HEK293 (cell line): ENCODE data around the gene CAPN13.

Experiments used
- CTCF ChIA-PET: fragments of 350-600 bp; formaldehyde crosslinking; extraction: SDS; loops from one replicate; lab custom pipeline; 2021; ENCODE audit warnings: antibody characterized with exemption; lab: Yijun Ruan, JAX
- POLR2A ChIA-PET: fragments of 300-600 bp; formaldehyde crosslinking; extraction: SDS; loops from one replicate; lab custom pipeline; 2020; ENCODE audit warnings: antibody characterized with exemption, inconsistent platforms; lab: Yijun Ruan, JAX
- H3K27ac ChIP-seq: fragments of 200-500 bp; sonication (Bioruptor generic); 2 replicates; pipeline ENCODE4 v1.5.1; 2014; ENCODE audit warnings: low read depth, low read length, control low read depth, inconsistent platforms; ENCODE audit errors: extremely low read depth
- H3K36me3 ChIP-seq, 2 experiments: fragments of 200-500 bp in 1 of 2; sonication (Bioruptor generic) in 1 of 2; 1 replicate in 1 of 2; 2 replicates in 1 of 2; pipeline ENCODE4 v1.5.1; 2014 to 2017; ENCODE audit warnings: inconsistent platforms in 2 of 2, low read length in 2 of 2; ENCODE audit not compliant: control insufficient read depth in 2 of 2, insufficient read depth in 1 of 2
- H3K4me1 ChIP-seq: fragments of 200-500 bp; sonication (Bioruptor generic); 2 replicates; pipeline ENCODE4 v1.5.1; 2014; ENCODE audit warnings: mild to moderate bottlenecking, low read length, inconsistent platforms; ENCODE audit not compliant: control insufficient read depth, insufficient read depth
- H3K4me3 ChIP-seq: 2 replicates; pipeline ENCODE4 v1.5.1; 2011; ENCODE audit warnings: low read depth, mild to moderate bottlenecking, control low read depth, low read length, moderate library complexity
- H3K9me3 ChIP-seq: fragments of 200-500 bp; sonication (Bioruptor generic); 2 replicates; pipeline ENCODE4 v1.5.1; 2014; ENCODE audit warnings: low read depth, low read length, inconsistent platforms; ENCODE audit not compliant: control insufficient read depth, insufficient read depth
- FEZF1 ChIP-seq: fragments of 450-650 bp; formaldehyde crosslinking; IDR thresholded peaks from 2 replicates; pipeline ENCODE4 v1.5.1; 2016; ENCODE audit warnings: missing biosample characterization, missing genetic modification characterization
- OVOL3 ChIP-seq: fragments of 450-650 bp; formaldehyde crosslinking; IDR thresholded peaks from 2 replicates; pipeline ENCODE4 v1.5.1; 2016; ENCODE audit warnings: missing biosample characterization, missing genetic modification characterization
- TRIM28 ChIP-seq: IDR thresholded peaks from 2 replicates; pipeline ENCODE4 v1.6.1; 2011; ENCODE audit warnings: low read length, control low read depth, borderline replicate concordance
- ZBTB7A ChIP-seq: fragments of 450-650 bp; formaldehyde crosslinking; IDR thresholded peaks from 2 replicates; pipeline ENCODE4 v1.5.1; 2016; ENCODE audit warnings: low read depth, missing biosample characterization, missing genetic modification characterization
- ZFP3 ChIP-seq: fragments of 450-650 bp; formaldehyde crosslinking; IDR thresholded peaks from 2 replicates; pipeline ENCODE4 v1.5.1; 2016; ENCODE audit warnings: low read depth, missing biosample characterization, missing genetic modification characterization
- ZNF324 ChIP-seq: fragments of 450-650 bp; formaldehyde crosslinking; IDR thresholded peaks from 2 replicates; pipeline ENCODE4 v1.5.1; 2016; ENCODE audit warnings: missing biosample characterization, missing genetic modification characterization
- ZNF350 ChIP-seq: fragments of 450-650 bp; formaldehyde crosslinking; IDR thresholded peaks from 2 replicates; pipeline ENCODE4 v1.5.0; 2017; ENCODE audit warnings: missing biosample characterization, mild to moderate bottlenecking, missing genetic modification characterization
- ZNF549 ChIP-seq: fragments of 450-650 bp; IDR thresholded peaks from 2 replicates; pipeline ENCODE4 v1.5.1; 2018; ENCODE audit warnings: missing biosample characterization, missing genetic modification characterization, mild to moderate bottlenecking, inconsistent platforms, moderate library complexity
- ZNF596 ChIP-seq: fragments of 450-650 bp; IDR thresholded peaks from 2 replicates; pipeline ENCODE4 v1.5.0; 2018; ENCODE audit warnings: missing biosample characterization, mild to moderate bottlenecking, missing genetic modification characterization, moderate library complexity
- ZNF600 ChIP-seq: fragments of 450-650 bp; formaldehyde crosslinking; IDR thresholded peaks from 2 replicates; pipeline ENCODE4 v1.5.1; 2016; ENCODE audit warnings: missing biosample characterization, missing genetic modification characterization
- ZNF629 ChIP-seq: fragments of 450-650 bp; formaldehyde crosslinking; IDR thresholded peaks from 2 replicates; pipeline ENCODE4 v1.5.1; 2017; ENCODE audit warnings: missing biosample characterization, missing genetic modification characterization
- ZNF670 ChIP-seq: fragments of 450-650 bp; formaldehyde crosslinking; IDR thresholded peaks from 2 replicates; pipeline ENCODE4 v1.5.1; 2016; ENCODE audit warnings: missing biosample characterization, missing genetic modification characterization, low read depth
- ZNF707 ChIP-seq: fragments of 450-650 bp; formaldehyde crosslinking; IDR thresholded peaks from 2 replicates; pipeline ENCODE4 v1.5.1; 2016; ENCODE audit warnings: missing biosample characterization, missing genetic modification characterization
- TF ChIP-seq, protein P1 (sequence below): fragments of 450-650 bp; formaldehyde crosslinking; conservative IDR thresholded peaks from 2 replicates; pipeline ENCODE4 v1.5.1; 2016; ENCODE audit warnings: low read depth, missing biosample characterization, missing genetic modification characterization
- TF ChIP-seq, protein P2 (sequence below): fragments of 450-650 bp; formaldehyde crosslinking; optimal IDR thresholded peaks from 2 replicates; pipeline ENCODE3; 2016; ENCODE audit warnings: missing biosample characterization, mild to moderate bottlenecking, missing genetic modification characterization
- TF ChIP-seq, protein P3 (sequence below): fragments of 450-650 bp; formaldehyde crosslinking; IDR thresholded peaks from 2 replicates; pipeline ENCODE4 v1.5.1; 2016; ENCODE audit warnings: missing biosample characterization, missing genetic modification characterization

The CAPN13 gene

DNA sequence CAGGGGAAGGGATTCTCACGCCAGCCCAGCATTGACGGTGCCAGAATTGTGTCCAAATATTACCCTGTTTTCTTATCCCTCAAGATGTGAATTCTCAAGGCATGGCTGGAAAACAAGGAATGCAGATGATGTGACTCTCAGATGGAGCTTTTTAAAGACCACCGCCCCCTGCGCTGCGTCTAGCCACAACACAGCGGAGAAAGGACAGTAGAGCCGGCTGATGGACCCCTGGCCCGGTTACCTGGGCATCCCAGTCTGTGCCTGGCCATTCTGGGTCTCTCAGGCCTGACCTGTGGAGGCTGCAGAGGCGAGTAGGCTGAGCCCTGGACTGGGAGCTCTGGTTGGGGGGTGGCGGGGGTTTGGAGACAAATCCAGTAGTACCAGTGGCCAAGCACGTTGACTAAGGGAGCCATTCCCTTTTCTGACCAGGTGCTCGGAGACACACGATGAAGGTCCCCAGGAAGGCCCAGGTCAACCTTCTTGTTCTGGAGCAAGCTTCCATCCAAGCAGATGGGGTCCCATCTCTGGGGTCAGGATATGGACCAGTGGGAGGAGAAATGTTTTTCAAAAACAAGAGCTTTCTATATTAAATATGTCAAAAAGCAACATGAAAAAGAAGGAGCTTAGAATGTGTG, 5.3 kb downstream of the CAPN13 start:
- no peaks in the 10 kb centered on the region; the same call in 1 of the 2 replicates for H3K4me1 ChIP-seq
- H3K4me3 ChIP-seq = no peak overlapping the region
- POLR2A ChIA-PET = no interaction called here
- no peak overlapping the region for H3K27ac ChIP-seq
- H3K36me3 ChIP-seq = no peaks in the 10 kb centered on the region
- no peaks in the 10 kb centered on the region for H3K9me3 ChIP-seq
- TF ChIP-seq ZBTB7A (tag by site-specific recombination) (no peak), ZNF707 (tag by site-specific recombination) (no peak), OVOL3 (tag by site-specific recombination) (no peak), TRIM28 (no peak), ZNF670 (tag by site-specific recombination) (no peak), ZNF549 (tag by site-specific recombination) (no peak), ZFP3 (no peak), ZNF629 (tag by site-specific recombination) (no peak)
- TF ChIP-seq, protein P1, sequence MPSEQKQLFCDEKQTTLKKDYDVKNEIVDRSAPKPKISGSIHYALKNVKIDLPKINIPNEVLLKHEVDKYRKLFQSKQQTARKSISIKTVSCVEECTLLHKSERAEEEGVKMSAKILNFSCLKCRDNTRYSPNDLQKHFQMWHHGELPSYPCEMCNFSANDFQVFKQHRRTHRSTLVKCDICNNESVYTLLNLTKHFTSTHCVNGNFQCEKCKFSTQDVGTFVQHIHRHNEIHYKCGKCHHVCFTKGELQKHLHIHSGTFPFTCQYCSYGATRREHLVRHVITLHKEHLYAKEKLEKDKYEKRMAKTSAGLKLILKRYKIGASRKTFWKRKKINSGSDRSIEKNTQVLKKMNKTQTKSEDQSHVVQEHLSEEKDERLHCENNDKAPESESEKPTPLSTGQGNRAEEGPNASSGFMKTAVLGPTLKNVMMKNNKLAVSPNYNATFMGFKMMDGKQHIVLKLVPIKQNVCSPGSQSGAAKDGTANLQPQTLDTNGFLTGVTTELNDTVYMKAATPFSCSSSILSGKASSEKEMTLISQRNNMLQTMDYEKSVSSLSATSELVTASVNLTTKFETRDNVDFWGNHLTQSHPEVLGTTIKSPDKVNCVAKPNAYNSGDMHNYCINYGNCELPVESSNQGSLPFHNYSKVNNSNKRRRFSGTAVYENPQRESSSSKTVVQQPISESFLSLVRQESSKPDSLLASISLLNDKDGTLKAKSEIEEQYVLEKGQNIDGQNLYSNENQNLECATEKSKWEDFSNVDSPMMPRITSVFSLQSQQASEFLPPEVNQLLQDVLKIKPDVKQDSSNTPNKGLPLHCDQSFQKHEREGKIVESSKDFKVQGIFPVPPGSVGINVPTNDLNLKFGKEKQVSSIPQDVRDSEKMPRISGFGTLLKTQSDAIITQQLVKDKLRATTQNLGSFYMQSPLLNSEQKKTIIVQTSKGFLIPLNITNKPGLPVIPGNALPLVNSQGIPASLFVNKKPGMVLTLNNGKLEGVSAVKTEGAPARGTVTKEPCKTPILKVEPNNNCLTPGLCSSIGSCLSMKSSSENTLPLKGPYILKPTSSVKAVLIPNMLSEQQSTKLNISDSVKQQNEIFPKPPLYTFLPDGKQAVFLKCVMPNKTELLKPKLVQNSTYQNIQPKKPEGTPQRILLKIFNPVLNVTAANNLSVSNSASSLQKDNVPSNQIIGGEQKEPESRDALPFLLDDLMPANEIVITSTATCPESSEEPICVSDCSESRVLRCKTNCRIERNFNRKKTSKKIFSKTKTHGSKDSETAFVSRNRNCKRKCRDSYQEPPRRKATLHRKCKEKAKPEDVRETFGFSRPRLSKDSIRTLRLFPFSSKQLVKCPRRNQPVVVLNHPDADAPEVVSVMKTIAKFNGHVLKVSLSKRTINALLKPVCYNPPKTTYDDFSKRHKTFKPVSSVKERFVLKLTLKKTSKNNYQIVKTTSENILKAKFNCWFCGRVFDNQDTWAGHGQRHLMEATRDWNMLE (tag by site-specific recombination) = no peak
- CTCF ChIA-PET = interaction anchor here (0.6 to 1.2 kb wide), 2 partner anchors 19 to 600 kb away, joined by 3 read pairs; no protein-coding TSS in a partner anchor

DNA sequence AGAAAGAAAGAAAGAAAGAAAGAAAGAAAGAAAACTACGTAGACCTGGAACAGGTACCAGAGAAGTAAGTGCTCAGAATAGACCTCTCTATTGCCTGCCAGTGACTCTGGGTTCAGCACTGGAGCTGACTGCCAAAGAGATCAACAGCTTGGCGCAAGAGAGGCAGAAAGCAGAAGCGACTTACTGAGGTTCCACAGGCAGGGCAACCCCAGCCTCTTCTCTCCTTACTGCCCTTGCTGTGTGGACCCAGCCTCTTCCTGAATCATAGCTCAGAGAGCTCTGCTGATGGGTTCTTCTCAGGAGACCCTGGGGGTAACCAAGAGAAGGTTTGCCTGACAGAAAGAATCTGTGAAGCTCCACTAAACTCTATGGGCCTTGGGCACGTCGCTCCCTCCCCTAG, 7.1 kb downstream of the CAPN13 start:
- H3K4me1 ChIP-seq = no peaks in the 10 kb centered on the region; the same call in 1 of the 2 replicates
- H3K4me3 ChIP-seq = no peak overlapping the region
- TF ChIP-seq FEZF1 (tag by site-specific recombination) (no peak), ZNF324 (tag by site-specific recombination) (no peak), OVOL3 (tag by site-specific recombination) (no peak), ZBTB7A (tag by site-specific recombination) (no peak), ZNF600 (tag by site-specific recombination) (no peak), ZNF596 (no peak), ZNF350 (no peak)
- TF ChIP-seq, protein P2, sequence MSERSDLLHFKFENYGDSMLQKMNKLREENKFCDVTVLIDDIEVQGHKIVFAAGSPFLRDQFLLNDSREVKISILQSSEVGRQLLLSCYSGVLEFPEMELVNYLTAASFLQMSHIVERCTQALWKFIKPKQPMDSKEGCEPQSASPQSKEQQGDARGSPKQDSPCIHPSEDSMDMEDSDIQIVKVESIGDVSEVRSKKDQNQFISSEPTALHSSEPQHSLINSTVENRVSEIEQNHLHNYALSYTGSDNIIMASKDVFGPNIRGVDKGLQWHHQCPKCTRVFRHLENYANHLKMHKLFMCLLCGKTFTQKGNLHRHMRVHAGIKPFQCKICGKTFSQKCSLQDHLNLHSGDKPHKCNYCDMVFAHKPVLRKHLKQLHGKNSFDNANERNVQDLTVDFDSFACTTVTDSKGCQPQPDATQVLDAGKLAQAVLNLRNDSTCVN = no peak
- TF ChIP-seq, protein P3, sequence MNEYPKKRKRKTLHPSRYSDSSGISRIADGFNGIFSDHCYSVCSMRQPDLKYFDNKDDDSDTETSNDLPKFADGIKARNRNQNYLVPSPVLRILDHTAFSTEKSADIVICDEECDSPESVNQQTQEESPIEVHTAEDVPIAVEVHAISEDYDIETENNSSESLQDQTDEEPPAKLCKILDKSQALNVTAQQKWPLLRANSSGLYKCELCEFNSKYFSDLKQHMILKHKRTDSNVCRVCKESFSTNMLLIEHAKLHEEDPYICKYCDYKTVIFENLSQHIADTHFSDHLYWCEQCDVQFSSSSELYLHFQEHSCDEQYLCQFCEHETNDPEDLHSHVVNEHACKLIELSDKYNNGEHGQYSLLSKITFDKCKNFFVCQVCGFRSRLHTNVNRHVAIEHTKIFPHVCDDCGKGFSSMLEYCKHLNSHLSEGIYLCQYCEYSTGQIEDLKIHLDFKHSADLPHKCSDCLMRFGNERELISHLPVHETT (tag by site-specific recombination) = no peak
- no peaks in the 10 kb centered on the region for H3K36me3 ChIP-seq
- POLR2A ChIA-PET = no interaction called here
- no peaks in the 10 kb centered on the region for H3K9me3 ChIP-seq
- CTCF ChIA-PET = interaction anchor here (0.6 kb wide), 1 partner anchor 27 kb away, joined by 3 read pairs; no protein-coding TSS in a partner anchor
- no peak overlapping the region for H3K27ac ChIP-seq
